K562 (cell line): ENCODE data around the gene FRG1. TPM values are rescaled to one million over a fixed set of nuclear protein-coding genes. Genes with fewer than 3 reads are reported as not detected.

ENCODE experiments used
- CTCF ChIP-seq, 3 experiments: IDR thresholded peaks in 2 of 3; conservative IDR thresholded peaks in 1 of 3; 2 replicates each; pipeline ENCODE4 v1.5.1; 2011 to 2012; ENCODE audit warnings: low read length in 3 of 3, mild to moderate bottlenecking in 3 of 3, control low read depth in 2 of 3, improper control_type of control experiment in 1 of 3, inconsistent platforms in 1 of 3, low read depth in 1 of 3, mixed read lengths in 1 of 3, moderate library complexity in 1 of 3; ENCODE audit not compliant: insufficient read depth in 2 of 3
- DEAF1 ChIP-seq: fragments of 450-650 bp; formaldehyde crosslinking; IDR thresholded peaks from 2 replicates; pipeline ENCODE4 v1.4.0; 2020; ENCODE audit warnings: mild to moderate bottlenecking, moderate library complexity
- DIDO1 ChIP-seq: fragments of 450-650 bp; IDR thresholded peaks from 2 replicates; pipeline ENCODE4 v1.6.1; 2016; ENCODE audit warnings: low read depth, missing biosample characterization, missing genetic modification characterization
- ELF2 ChIP-seq: fragments of 250-450 bp; sonication (Bioruptor Pico); IDR thresholded peaks from 2 replicates; pipeline ENCODE4 v1.5.0; 2021; ENCODE audit warnings: mild to moderate bottlenecking
- ETV6 ChIP-seq, 3 experiments: fragments of 150-350 bp in 1 of 3; sonication (generic) in 1 of 3; formaldehyde crosslinking in 1 of 3; IDR thresholded peaks; 2 replicates each; pipeline versions ENCODE4 v1.6.1 to v1.8.0; 2014 to 2022; ENCODE audit warnings: borderline replicate concordance in 2 of 3, low read depth in 2 of 3, antibody characterized with exemption in 1 of 3, low read length in 1 of 3, mild to moderate bottlenecking in 1 of 3, missing genetic modification reagents in 1 of 3
- FOSL1 ChIP-seq: fragments of 200-800 bp; sonication (Bioruptor generic); conservative IDR thresholded peaks from 2 replicates; pipeline ENCODE4 v1.6.1; 2016; ENCODE audit warnings: missing genetic modification characterization, missing compliant biosample characterization
- GATA2 ChIP-seq: sonication (generic); formaldehyde crosslinking; IDR thresholded peaks from 2 replicates; pipeline ENCODE4 v1.4.0; 2020; ENCODE audit warnings: mild to moderate bottlenecking, missing genetic modification reagents
- GATAD2A ChIP-seq: fragments of 450-650 bp; IDR thresholded peaks from 2 replicates; pipeline ENCODE4 v1.6.1; 2017
- HBP1 ChIP-seq: fragments of 450-650 bp; formaldehyde crosslinking; IDR thresholded peaks from 2 replicates; pipeline ENCODE4 v1.4.0; 2022; ENCODE audit warnings: missing genetic modification characterization
- HDAC3 ChIP-seq: fragments of 450-650 bp; IDR thresholded peaks from 2 replicates; pipeline ENCODE4 v1.6.1; 2018; ENCODE audit warnings: borderline replicate concordance, mild to moderate bottlenecking, moderate library complexity; ENCODE audit not compliant: partially characterized antibody
- NFXL1 ChIP-seq: fragments of 450-650 bp; formaldehyde crosslinking; IDR thresholded peaks from 2 replicates; pipeline ENCODE4 v1.4.0; 2021; ENCODE audit warnings: mild to moderate bottlenecking
- NRF1 ChIP-seq, 2 experiments: fragments of 450-650 bp; IDR thresholded peaks in 1 of 2; conservative IDR thresholded peaks in 1 of 2; 2 replicates each; pipeline ENCODE4 v1.6.1; 2014; ENCODE audit warnings: mild to moderate bottlenecking in 2 of 2
- POLR3A ChIP-seq: IDR thresholded peaks from 2 replicates; pipeline ENCODE4 v1.6.1; 2011; ENCODE audit warnings: borderline replicate concordance, mild to moderate bottlenecking, moderate library complexity; ENCODE audit not compliant: insufficient read length, insufficient read depth; ENCODE audit errors: extremely low read depth
- RBFOX2 ChIP-seq: fragments of 200-400 bp; formaldehyde crosslinking; IDR thresholded peaks from 2 replicates; pipeline ENCODE4 v1.6.1; 2017; ENCODE audit warnings: low read depth, mild to moderate bottlenecking, low read length, moderate library complexity
- SFPQ ChIP-seq: fragments of 200-400 bp; formaldehyde crosslinking; IDR thresholded peaks from 2 replicates; pipeline ENCODE4 v1.6.1; 2017; ENCODE audit warnings: mild to moderate bottlenecking, low read depth, low read length, moderate library complexity
- SMARCE1 ChIP-seq: fragments of 450-650 bp; IDR thresholded peaks from 2 replicates; pipeline ENCODE4 v1.7.1; 2016; ENCODE audit warnings: mild to moderate bottlenecking
- STAG1 ChIP-seq: sonication (generic); formaldehyde crosslinking; IDR thresholded peaks from 2 replicates; pipeline ENCODE4 v1.5.0; 2020; ENCODE audit warnings: missing genetic modification reagents, borderline replicate concordance
- TBP ChIP-seq: optimal IDR thresholded peaks from 2 replicates; pipeline ENCODE3; 2011; ENCODE audit warnings: low read depth, low read length, improper control_type of control experiment
- ZC3H8 ChIP-seq: fragments of 450-650 bp; IDR thresholded peaks from 2 replicates; pipeline ENCODE4 v1.6.1; 2017
- ZNF174 ChIP-seq: fragments of 250-450 bp; sonication (Bioruptor Pico); IDR thresholded peaks from 2 replicates; pipeline ENCODE4 v1.4.0; 2020; ENCODE audit warnings: mild to moderate bottlenecking
- ZNF76 ChIP-seq: fragments of 250-450 bp; sonication (Bioruptor Pico); IDR thresholded peaks from 2 replicates; pipeline ENCODE4 v1.4.0; 2020; ENCODE audit warnings: mild to moderate bottlenecking, moderate library complexity, borderline replicate concordance
- polyA plus RNA-seq, 8 experiments: library from polyadenylated mRNA; depleted of rRNA in 4 of 8; stranded (reverse) in 5 of 8; unstranded in 3 of 8; fragments of >200 nt; fragmentation: Nextera tagmentation in 2 of 8; fragmentation: Illumina TruSeq in 1 of 8; extraction: Ambion mirVana in 2 of 8; extraction: Trizol in 1 of 8; gene quantifications; 2 replicates each; pipeline versions ENCODE4 v1.2.1 to v1.2.3, GENCODE V29; 2011 to 2014; ENCODE audit warnings: inconsistent platforms in 1 of 8, missing spikeins in 1 of 8
- total RNA-seq, 7 experiments: library from RNA; depleted of rRNA in 6 of 7; stranded (reverse); fragments of >200 nt in 6 of 7; fragmentation: Illumina TruSeq in 2 of 7; extraction: Trizol in 2 of 7; gene quantifications; 2 replicates each; pipeline versions ENCODE4 v1.2.1 to v1.2.3, GENCODE V29; 2011 to 2021; ENCODE audit warnings: low replicate concordance in 1 of 7

Gene FRG1
- total and polyA plus RNA-seq, 9 of the 15 experiments (the other 6 are each of a cell fraction or from before 2014, with no cell fraction given): 36.4 to 203 (median 112) TPM

- peak; percentile 95 to 99 (median 96) for TF ChIP-seq CTCF (IDR thresholded peaks at IDR 0.05 in 2 of 3, conservative IDR thresholded peaks at IDR 0.05 in 1 of 3; ENCODE audit: insufficient read depth in 2 of 3, low read depth in 1 of 3, low read length in 3 of 3)
- TF ChIP-seq RBFOX2: peak; percentile 90
- TF ChIP-seq DEAF1 (CRISPR knock-in tag): no peak
- no peak for TF ChIP-seq NFXL1 (CRISPR knock-in tag)
- TF ChIP-seq TBP: peak; percentile 61
- TF ChIP-seq STAG1 (CRISPR knock-in tag): no peak
- TF ChIP-seq HBP1 (CRISPR knock-in tag): no peak
- no peak for TF ChIP-seq FOSL1 (tag)
- TF ChIP-seq NRF1 (conservative IDR thresholded peaks at IDR 0.05 in 1 of 2, IDR thresholded peaks at IDR 0.05 in 1 of 2): peak; percentile 82 to 84
- peak; percentile 74; the same call in 1 of the 2 replicates for TF ChIP-seq DIDO1
- no peak for TF ChIP-seq SFPQ
- no peak for TF ChIP-seq GATAD2A
- TF ChIP-seq SMARCE1: no peak
- TF ChIP-seq ZNF174 (CRISPR knock-in tag): no peak
- peak; percentile 99 for TF ChIP-seq ELF2
- no peak for TF ChIP-seq GATA2 (CRISPR knock-in tag)
- TF ChIP-seq ZNF76: no peak
- no peak for TF ChIP-seq ZC3H8
- no peak for TF ChIP-seq POLR3A
- no peak for TF ChIP-seq HDAC3
- no peak for TF ChIP-seq ETV6 (IDR thresholded peaks at IDR 0.05; ENCODE audit: borderline replicate concordance in 1 of 2, low read depth in 2 of 2, low read length in 1 of 2)
- 0 out of 2 replicates have a peak, but pooled peaks have one; percentile 84 for TF ChIP-seq ETV6 (CRISPR knock-in tag; IDR thresholded peaks at IDR 0.05; ENCODE audit: borderline replicate concordance)
Measured at GRCh38 chr4:189940178-189941004, at the start of gene FRG1 (continued).
